Measurements from ENCODE around the gene KCNH2.

The KCNH2 gene

DNA sequence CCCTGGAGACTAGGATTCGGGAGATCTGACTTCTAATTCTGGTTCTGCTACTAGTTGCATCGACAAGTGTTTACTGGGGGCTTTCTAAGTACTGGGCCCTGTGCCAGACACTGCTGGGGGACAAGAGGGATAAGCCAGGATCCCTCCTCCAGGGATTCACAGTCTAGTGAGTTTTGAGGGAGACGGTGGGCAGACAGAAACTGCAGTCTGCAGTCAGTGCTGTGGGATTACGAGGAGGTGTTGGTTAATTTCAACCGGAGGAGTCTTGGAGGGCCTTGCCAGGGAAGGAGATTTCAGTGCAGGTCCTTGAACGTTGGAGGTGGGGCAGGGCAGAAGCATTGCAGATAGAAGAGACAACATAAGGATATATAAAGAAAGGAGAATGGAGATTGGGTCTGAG lies 3.5 kb upstream of the KCNH2 start:
- TF ChIP-seq ZFX (IDR thresholded peaks at IDR 0.05; ENCODE audit: borderline replicate concordance): no peak
- TF ChIP-seq, protein P1, sequence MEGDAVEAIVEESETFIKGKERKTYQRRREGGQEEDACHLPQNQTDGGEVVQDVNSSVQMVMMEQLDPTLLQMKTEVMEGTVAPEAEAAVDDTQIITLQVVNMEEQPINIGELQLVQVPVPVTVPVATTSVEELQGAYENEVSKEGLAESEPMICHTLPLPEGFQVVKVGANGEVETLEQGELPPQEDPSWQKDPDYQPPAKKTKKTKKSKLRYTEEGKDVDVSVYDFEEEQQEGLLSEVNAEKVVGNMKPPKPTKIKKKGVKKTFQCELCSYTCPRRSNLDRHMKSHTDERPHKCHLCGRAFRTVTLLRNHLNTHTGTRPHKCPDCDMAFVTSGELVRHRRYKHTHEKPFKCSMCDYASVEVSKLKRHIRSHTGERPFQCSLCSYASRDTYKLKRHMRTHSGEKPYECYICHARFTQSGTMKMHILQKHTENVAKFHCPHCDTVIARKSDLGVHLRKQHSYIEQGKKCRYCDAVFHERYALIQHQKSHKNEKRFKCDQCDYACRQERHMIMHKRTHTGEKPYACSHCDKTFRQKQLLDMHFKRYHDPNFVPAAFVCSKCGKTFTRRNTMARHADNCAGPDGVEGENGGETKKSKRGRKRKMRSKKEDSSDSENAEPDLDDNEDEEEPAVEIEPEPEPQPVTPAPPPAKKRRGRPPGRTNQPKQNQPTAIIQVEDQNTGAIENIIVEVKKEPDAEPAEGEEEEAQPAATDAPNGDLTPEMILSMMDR (IDR thresholded peaks at IDR 0.05): no peak
- H3K27ac ChIP-seq: no peak overlapping the region

DNA sequence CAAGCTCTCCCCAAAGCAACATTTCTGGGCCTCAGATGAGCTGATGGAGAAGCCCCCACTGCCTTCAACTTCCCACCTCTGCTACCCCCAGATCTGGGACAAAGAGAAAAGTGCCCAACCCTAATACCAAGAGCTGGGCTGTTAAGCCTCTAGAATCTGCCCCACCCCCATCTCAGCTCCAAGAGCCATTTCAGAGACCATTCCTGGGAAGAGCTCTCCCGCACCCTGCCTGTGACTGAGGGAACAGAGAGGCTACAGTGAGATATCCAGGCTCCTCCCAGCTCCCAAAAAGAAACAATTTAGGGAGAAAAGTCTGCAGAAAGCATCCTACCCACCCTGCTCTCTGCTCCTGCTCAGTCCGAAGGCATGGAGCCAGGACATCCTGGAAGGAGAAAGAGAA lies 2.5 kb upstream of the KCNH2 start:
- TF ChIP-seq, protein P1 (IDR thresholded peaks at IDR 0.05): no peak
- no peak for TF ChIP-seq ZFX (IDR thresholded peaks at IDR 0.05; ENCODE audit: borderline replicate concordance)
- no peak overlapping the region for H3K27ac ChIP-seq

DNA sequence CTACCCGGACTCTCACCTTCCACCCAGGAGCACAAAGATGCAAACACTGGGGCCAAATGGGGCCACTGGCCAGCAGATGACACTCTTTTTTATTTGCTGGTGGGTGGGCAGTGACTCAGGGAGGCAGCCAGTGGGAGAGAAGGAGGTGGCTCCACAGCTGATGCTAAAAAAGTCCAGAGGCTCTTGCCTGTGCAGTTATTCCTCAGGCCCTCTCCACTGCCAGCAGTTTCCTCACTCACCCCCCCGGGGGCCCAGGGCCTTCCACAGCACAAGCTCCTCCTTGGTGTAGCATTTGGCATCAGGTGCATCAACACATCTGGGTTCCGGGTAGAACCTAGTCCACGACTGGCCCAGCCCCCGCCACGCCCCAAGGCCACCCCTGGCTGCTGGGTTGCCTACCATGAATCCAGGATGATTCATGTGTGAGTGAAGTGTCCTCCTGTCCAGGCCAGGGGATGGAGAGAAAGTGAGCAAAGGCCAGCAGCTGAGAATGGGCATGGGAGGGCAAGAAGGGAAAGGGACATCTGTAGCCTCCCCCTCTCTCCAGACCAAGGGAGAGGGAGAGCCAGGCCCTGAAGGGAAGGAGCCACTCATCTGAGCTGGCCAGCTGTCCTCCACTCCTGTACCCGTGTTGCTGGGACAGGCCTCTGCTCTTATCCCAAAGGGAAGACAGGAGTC lies 1.7 kb upstream of the KCNH2 start:
- no peak overlapping the region for H3K27ac ChIP-seq
- no peak for TF ChIP-seq ZFX (IDR thresholded peaks at IDR 0.05; ENCODE audit: borderline replicate concordance)
- TF ChIP-seq, protein P1 (IDR thresholded peaks at IDR 0.05): no peak

DNA sequence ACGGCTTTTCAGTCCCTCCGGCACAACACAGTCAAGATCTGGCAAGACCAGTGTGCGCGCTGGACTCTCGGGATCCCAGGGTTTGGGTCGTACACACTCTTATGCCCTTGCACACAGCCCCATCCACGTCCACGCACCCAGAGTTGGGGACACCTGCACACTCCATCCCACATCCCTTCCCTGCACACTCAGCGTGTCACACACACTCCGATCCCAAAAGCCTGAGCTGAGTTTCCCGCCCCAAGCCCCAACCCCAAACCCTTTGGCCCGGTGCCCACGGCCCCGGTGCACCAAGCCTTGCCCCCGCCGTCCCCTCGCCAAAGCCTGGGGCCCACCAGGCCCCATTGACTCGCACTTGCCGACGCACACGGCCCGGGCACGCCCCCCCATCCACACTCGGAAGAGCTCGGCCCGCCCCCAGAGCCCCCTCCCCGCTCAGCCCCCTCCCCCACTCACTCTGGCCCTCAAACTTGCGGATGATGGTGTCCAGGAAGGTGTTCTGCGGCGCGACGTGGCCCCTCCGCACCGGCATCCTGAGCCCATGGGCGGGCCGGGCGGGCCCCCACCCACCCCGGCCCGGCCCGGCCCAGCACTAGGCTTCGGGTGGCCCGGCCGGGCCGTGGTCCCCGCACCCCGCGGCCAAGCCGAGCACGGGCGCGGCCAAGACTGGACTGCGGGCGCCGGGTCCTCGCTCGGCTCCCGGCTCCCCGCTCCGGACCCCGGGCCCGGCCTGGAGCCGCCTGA lies 567 bp downstream of the KCNH2 start:
- peak overlapping the region; percentile 83 for H3K27ac ChIP-seq
- TF ChIP-seq, protein P1 (IDR thresholded peaks at IDR 0.05): no peak
- no peak for TF ChIP-seq ZFX (IDR thresholded peaks at IDR 0.05; ENCODE audit: borderline replicate concordance)

DNA sequence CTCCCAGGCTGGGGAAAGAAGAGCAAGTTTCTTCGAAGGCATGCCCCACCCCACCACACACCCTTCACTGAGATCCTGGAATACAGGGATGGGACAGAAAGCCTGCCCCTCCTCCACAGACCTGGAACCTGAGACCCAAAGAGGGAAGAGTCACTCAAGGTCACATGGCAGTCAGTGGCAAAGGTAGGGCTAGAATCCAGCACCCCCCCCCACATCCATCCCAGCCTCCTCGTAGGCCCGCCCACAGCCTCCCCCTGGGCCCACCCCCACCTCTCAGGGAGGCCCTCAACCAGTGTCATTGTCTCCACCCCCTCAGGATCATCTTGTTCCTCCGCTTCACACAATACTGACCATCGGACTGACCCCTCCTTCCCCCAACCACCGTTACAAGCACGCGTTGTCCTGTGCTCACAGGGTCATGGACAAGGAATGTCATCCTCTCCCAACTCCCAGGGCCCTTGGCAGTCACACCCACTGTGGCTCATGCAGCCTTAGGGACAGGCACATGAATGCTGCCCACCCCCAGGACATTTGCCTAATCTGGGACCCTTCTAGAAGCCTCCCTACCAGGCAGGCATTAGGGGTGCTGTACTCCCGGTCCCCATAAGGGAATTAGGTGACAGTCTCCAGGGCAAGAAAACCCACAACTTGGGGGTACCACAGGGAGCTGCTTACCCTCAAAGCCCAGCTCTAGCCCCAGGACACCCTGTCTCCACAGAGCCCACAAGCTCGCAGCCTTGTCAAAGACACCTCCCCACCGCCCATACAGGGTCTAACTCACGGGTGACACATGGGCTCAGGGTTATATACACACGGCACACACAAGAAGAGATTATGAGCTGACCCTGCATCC lies 1.4 kb downstream of the KCNH2 start:
- H3K27ac ChIP-seq: peak overlapping the region; percentile 83
- TF ChIP-seq, protein P1 (IDR thresholded peaks at IDR 0.05): no peak
- TF ChIP-seq ZFX (IDR thresholded peaks at IDR 0.05; ENCODE audit: borderline replicate concordance): no peak

DNA sequence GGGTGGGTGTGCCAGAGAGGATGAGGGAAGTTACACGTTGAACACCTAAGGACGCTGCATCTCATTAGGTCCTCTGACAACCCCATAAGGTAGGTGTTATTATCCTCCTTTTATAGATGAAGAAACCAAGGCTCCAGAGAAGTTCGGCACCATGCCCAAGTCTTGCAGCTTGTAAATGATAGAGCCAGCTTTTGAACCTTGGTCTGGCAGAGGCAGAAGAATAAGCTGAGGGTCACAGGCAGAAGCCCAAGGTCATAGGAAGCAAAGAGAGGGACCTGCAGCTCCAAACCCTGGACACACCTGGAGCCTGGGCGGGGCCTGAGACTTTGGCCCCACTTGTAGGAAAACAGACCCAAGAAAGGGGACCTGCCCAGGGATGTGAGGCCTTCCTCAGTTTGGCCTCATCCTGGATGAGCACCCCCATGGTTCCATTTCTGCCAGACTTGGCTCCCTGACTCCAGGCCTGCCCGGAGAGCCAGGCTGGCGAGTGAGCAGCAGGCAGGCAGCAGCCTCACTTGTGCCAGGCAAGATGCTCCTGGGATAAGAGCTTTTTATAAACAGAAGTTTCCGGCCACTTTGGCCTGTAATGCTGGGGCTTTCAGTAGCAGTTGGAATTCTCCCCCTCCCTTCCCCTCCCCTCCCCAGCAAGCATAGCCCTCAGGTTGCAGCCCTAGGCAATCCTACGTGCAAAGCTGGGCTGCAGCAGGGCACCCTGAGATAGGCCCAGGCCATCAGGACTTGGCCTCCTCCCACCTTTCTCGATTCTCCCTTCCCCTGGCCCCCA lies 2.4 kb downstream of the KCNH2 start:
- TF ChIP-seq, protein P1 (IDR thresholded peaks at IDR 0.05): no peak
- no peak for TF ChIP-seq ZFX (IDR thresholded peaks at IDR 0.05; ENCODE audit: borderline replicate concordance)
- peak overlapping the region; percentile 83 for H3K27ac ChIP-seq
